Activated T-cell treated with anti-CD3 and anti-CD28 coated beads, Interleukin-2, amount 50 U/mL, for 1 hour (primary cell): ENCODE data around the gene GOLIM4.

Source experiments
- DNase-seq: peaks from one replicate; pipeline ENCODE4 v3.0.0-alpha.2; 2020

GOLIM4 gene

GRCh38 chr3:167989999-167990398 is 105.7 kb downstream of the GOLIM4 start:
- no peak for DNase-seq

- DNase-seq: no peak
These were observed 106.7 kb downstream of the GOLIM4 start for GRCh38 chr3:167989066-167989465.

GRCh38 chr3:167983583-167983982 is 112.1 kb downstream of the GOLIM4 start:
- no peak for DNase-seq

GRCh38 chr3:167978486-167978885 is 117.2 kb downstream of the GOLIM4 start:
- no peak for DNase-seq

- no peak for DNase-seq
These were observed 117.7 kb downstream of the GOLIM4 start for GRCh38 chr3:167978071-167978470.

GRCh38 chr3:167976516-167977361 is 119.0 kb downstream of the GOLIM4 start:
- no peak for DNase-seq

- no peak for DNase-seq
These were observed 121.8 kb downstream of the GOLIM4 start for GRCh38 chr3:167973901-167974300.

- DNase-seq: no peak
These were observed 122.7 kb downstream of the GOLIM4 start for GRCh38 chr3:167973046-167973445.

GRCh38 chr3:167972502-167972901 is 123.2 kb downstream of the GOLIM4 start:
- DNase-seq: no peak

GRCh38 chr3:167969548-167969947 is 126.2 kb downstream of the GOLIM4 start:
- no peak for DNase-seq

GRCh38 chr3:167967257-167968036 is 128.3 kb downstream of the GOLIM4 start:
- DNase-seq: no peak
